Small intestine (tissue), 7 donors: ENCODE measurements around the gene PECR. TPM values are rescaled to one million over a fixed set of nuclear protein-coding genes. Genes with fewer than 3 reads are reported as not detected.

Experiments
- DNase-seq, 2 donors: peaks; one replicate each; pipeline versions ENCODE4 v3.0.0 to v3.0.0-alpha.2; 2013
- FAIRE-seq: peaks from 2 replicates; lab custom pipeline; 2012; peaks lifted over from hg19 to GRCh38; lab: Jason Lieb, UNC
- H3K27ac ChIP-seq, 3 donors: one replicate each; pipeline ENCODE4 v1.5.1; 2013; ENCODE audit warnings: low read length in 2 of 3, mild to moderate bottlenecking in 2 of 3, control low read depth in 1 of 3, inconsistent platforms in 1 of 3, low read depth in 1 of 3, moderate library complexity in 1 of 3
- H3K27me3 ChIP-seq, 3 donors: one replicate each; pipeline ENCODE4 v1.6.1; 2013; ENCODE audit warnings: low read length in 3 of 3, inconsistent platforms in 1 of 3; ENCODE audit not compliant: control insufficient read depth in 3 of 3, insufficient read depth in 3 of 3
- H3K36me3 ChIP-seq, 3 donors: one replicate each; pipeline ENCODE4 v1.6.1; 2013; ENCODE audit warnings: low read length in 3 of 3, inconsistent platforms in 1 of 3, low read depth in 1 of 3, mild to moderate bottlenecking in 1 of 3, moderate library complexity in 1 of 3; ENCODE audit not compliant: control insufficient read depth in 3 of 3, insufficient read depth in 2 of 3
- H3K4me1 ChIP-seq, 3 donors: one replicate each; pipeline ENCODE4 v1.6.1; 2013; ENCODE audit warnings: low read length in 2 of 3, inconsistent platforms in 1 of 3, low read depth in 1 of 3, mild to moderate bottlenecking in 1 of 3, moderate library complexity in 1 of 3; ENCODE audit not compliant: control insufficient read depth in 3 of 3, insufficient read depth in 2 of 3
- H3K4me3 ChIP-seq, 3 donors: one replicate each; pipeline ENCODE4 v1.5.1; 2013; ENCODE audit warnings: low read length in 3 of 3, control low read depth in 1 of 3, inconsistent platforms in 1 of 3, low read depth in 1 of 3, mild to moderate bottlenecking in 1 of 3, moderate library complexity in 1 of 3
- H3K9me3 ChIP-seq, 2 donors: one replicate each; pipeline ENCODE4 v1.6.1; 2013; ENCODE audit warnings: low read depth in 1 of 2, low read length in 1 of 2; ENCODE audit not compliant: control insufficient read depth in 2 of 2, insufficient read depth in 1 of 2
- WGBS, 3 donors: extraction: QIAGEN DNeasy Blood & Tissue Kit; methylation state at CpG; one replicate each; pipeline ENCODE4 v1.1.7; 2013; 5-methylcytosine and 5-hydroxymethylcytosine counted together
- polyA plus RNA-seq, 4 donors: library from polyadenylated mRNA; stranded (reverse) in 3 of 4; unstranded in 1 of 4; fragments of 200-250 nt in 3 of 4; fragments of 120-200 nt in 1 of 4; gene quantifications; one replicate each; pipeline versions ENCODE4 v1.2.1 to v1.2.3, GENCODE V29; 2013
- donor health status: healthy with polysubstance abuse.
- donor health status: control.
- donor health status: control.
- donor health status: Bipolar disorder and iron deficiency.
- donor health status: healthy.

Gene PECR
- polyA plus RNA-seq, 4 donors: 22.3 to 68.8 (median 41.1) TPM

GRCh38 chr2:216008387-216008786 lies 73.2 kb downstream of the PECR start:
- FAIRE-seq: no peak
- Histone ChIP-seq H3K36me3 (peaks cover 0 to 5% (median 0%) of the 10 kb centered on the region in 3 donors), H3K27ac (no peak overlapping the region), H3K4me3 (no peak overlapping the region), H3K27me3 (no peaks in the 10 kb centered on the region), H3K4me1 (no peaks in the 10 kb centered on the region), H3K9me3 (no peaks in the 10 kb centered on the region)
- 81 to 87% (median 84%) methylated on average over 3 of the region's 3 CpGs for WGBS, 3 donors
- no peak for DNase-seq

GRCh38 chr2:216006164-216006663 lies 75.4 kb downstream of the PECR start:
- H3K4me3 ChIP-seq: no peak overlapping the region
- 63 to 85% (median 77%) methylated on average over 10 of the region's 10 CpGs for WGBS, 3 donors
- no peak overlapping the region for H3K27ac ChIP-seq
- no peak for DNase-seq
- H3K36me3 ChIP-seq: peaks cover 0 to 5% (median 0%) of the 10 kb centered on the region in 3 donors
- H3K27me3 ChIP-seq: no peaks in the 10 kb centered on the region
- no peak for FAIRE-seq
- H3K9me3 ChIP-seq: no peaks in the 10 kb centered on the region
- no peaks in the 10 kb centered on the region for H3K4me1 ChIP-seq

GRCh38 chr2:216004697-216005283 lies 76.8 kb downstream of the PECR start:
- Histone ChIP-seq H3K9me3 (no peaks in the 10 kb centered on the region), H3K27ac (no peak overlapping the region), H3K27me3 (no peaks in the 10 kb centered on the region), H3K4me3 (no peak overlapping the region), H3K36me3 (peaks cover 0 to 10% (median 0%) of the 10 kb centered on the region in 3 donors), H3K4me1 (no peaks in the 10 kb centered on the region)
- DNase-seq (no peak), FAIRE-seq (no peak)
- WGBS, 3 donors: 82 to 88% (median 84%) methylated on average over 3 of the region's 3 CpGs

GRCh38 chr2:216003876-216004696 lies 77.5 kb downstream of the PECR start:
- FAIRE-seq (no peak), DNase-seq (no peak)
- Histone ChIP-seq H3K9me3 (no peaks in the 10 kb centered on the region), H3K27ac (no peak overlapping the region), H3K36me3 (peaks cover 0 to 13% (median 0%) of the 10 kb centered on the region in 3 donors), H3K4me3 (no peak overlapping the region), H3K4me1 (no peaks in the 10 kb centered on the region), H3K27me3 (no peaks in the 10 kb centered on the region)
- 72 to 89% (median 76%) methylated on average over 6 of the region's 6 CpGs for WGBS, 3 donors

GRCh38 chr2:216002693-216003092 lies 78.9 kb downstream of the PECR start:
- no peak for FAIRE-seq
- H3K4me3 ChIP-seq: no peak overlapping the region
- no peaks in the 10 kb centered on the region for H3K9me3 ChIP-seq
- H3K27ac ChIP-seq: no peak overlapping the region
- no peaks in the 10 kb centered on the region for H3K27me3 ChIP-seq
- 84 to 91% (median 87%) methylated on average over 2 of the region's 2 CpGs for WGBS, 3 donors
- no peaks in the 10 kb centered on the region for H3K4me1 ChIP-seq
- H3K36me3 ChIP-seq: peaks cover 0 to 16% (median 0%) of the 10 kb centered on the region in 3 donors
- DNase-seq: no peak

- H3K9me3 ChIP-seq: no peaks in the 10 kb centered on the region
- no peak overlapping the region for H3K4me3 ChIP-seq
- 61 to 66% (median 65%) methylated on average over 5 of the region's 5 CpGs for WGBS, 3 donors
- no peaks in the 10 kb centered on the region for H3K27me3 ChIP-seq
- H3K27ac ChIP-seq: no peak overlapping the region
- DNase-seq (no peak), FAIRE-seq (no peak)
- H3K36me3 ChIP-seq: peaks cover 0 to 17% (median 0%) of the 10 kb centered on the region in 3 donors
- no peaks in the 10 kb centered on the region for H3K4me1 ChIP-seq
Observed at GRCh38 chr2:216002101-216002678, 79.4 kb downstream of the PECR start.

- no peak overlapping the region for H3K27ac ChIP-seq
- no peak for FAIRE-seq
- H3K9me3 ChIP-seq: no peaks in the 10 kb centered on the region
- no peak overlapping the region for H3K4me3 ChIP-seq
- H3K4me1 ChIP-seq: no peaks in the 10 kb centered on the region
- no peak for DNase-seq
- peaks cover 0 to 20% (median 0%) of the 10 kb centered on the region in 3 donors for H3K36me3 ChIP-seq
- WGBS, 3 donors: 72 to 78% (median 73%) methylated on average over 9 of the region's 9 CpGs
- no peaks in the 10 kb centered on the region for H3K27me3 ChIP-seq
Observed at GRCh38 chr2:216001216-216002100, 80.2 kb downstream of the PECR start.

- FAIRE-seq: no peak
Observed at GRCh38 chr2:215998636-215999035, 83.0 kb downstream of the PECR start.

More at GRCh38 chr2:215998636-215999035, 83.0 kb downstream of the PECR start:
- H3K36me3 ChIP-seq: peaks cover 0 to 24% (median 8%) of the 10 kb centered on the region in 3 donors
- no peaks in the 10 kb centered on the region for H3K9me3 ChIP-seq
- no peaks in the 10 kb centered on the region for H3K27me3 ChIP-seq
- H3K4me3 ChIP-seq: no peak overlapping the region
- no peak for DNase-seq
- 67 to 80% (median 70%) methylated on average over 2 of the region's 2 CpGs for WGBS, 3 donors
- H3K4me1 ChIP-seq: no peaks in the 10 kb centered on the region
- no peak overlapping the region for H3K27ac ChIP-seq
